ENCODE results near the gene GSTM2.

Gene GSTM2

DNA sequence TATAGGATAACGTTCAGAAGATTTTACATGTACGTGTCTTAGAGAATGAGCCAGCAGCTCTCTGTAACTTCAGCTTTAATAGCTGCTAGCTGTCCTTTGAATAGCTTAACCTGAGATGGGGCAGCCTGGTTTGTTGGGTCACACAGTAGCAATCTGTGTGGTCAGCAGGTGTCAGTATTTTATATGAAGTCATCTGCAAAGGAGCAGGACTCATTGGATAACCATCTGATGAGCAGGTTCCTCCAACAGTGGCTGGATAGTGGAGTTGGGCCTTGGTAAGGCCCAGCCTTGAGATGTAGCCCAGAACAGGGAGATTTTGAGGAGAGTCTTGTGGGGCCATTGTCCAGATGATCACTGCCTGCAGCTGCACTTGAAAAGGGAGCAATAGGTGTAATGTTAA, 50.6 kb downstream of the GSTM2 start:
- FAIRE-seq, result no peak

DNA sequence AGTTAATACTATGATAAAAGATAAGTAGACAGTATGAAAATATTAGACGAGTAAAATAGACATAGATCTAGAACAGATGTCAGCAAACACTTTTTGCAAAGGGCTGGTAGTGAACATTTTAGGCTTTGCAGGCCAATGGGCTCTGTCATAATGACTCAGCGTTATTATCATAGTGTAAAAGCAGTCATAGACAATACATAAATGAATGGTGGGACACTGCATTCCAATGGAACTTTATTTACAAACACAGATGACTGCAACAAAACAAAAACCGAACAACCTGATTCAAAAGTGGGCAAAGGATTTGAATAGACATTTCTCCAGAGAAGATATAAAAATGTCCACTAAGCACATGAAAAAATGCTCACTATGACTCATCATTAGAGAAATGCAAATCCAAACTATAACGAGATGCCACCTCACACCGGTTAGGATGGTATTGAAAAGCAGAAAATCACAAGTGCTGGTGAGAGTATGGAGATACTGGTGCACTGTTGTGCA, 51.5 kb downstream of the GSTM2 start:
- no peak for FAIRE-seq

DNA sequence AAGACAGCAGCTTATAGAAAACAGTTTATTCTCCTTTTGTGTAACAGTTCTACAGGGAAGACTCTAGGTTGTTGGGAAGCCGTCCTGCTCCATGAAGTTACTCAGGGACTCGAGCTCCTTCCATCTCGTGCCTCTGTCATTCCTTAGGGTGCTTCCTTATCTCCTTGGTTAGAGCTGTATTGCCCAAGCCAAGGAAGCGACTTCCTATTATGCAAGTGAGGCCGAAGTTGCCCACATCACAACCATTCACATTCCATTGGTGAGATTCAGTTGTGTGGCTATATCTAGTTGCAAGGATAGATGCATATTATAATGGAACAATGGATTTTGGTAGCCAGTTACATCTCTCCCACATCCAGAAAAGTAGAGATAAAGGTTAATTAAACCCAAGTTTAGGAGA, 53.2 kb downstream of the GSTM2 start:
- no peak for FAIRE-seq

DNA sequence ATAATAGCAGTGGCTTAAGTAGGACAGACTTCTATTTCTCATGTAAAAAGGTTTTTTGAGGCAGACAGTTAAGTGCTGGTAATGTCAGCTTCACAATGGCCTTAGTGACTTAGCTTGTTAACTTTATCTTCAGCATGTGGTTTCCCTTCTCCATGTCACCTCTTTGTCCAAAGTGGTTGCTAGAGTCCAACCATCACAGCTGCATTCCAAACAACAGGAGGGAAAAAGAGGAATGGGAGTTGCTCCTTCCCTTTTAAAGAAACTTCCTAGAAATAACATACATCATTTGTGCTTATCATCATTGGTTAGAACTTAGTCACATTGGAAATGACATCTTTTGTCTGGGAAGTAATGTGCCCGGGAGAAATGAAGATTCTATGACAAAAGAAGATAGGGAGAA, 54.1 kb downstream of the GSTM2 start:
- no peak for FAIRE-seq

DNA sequence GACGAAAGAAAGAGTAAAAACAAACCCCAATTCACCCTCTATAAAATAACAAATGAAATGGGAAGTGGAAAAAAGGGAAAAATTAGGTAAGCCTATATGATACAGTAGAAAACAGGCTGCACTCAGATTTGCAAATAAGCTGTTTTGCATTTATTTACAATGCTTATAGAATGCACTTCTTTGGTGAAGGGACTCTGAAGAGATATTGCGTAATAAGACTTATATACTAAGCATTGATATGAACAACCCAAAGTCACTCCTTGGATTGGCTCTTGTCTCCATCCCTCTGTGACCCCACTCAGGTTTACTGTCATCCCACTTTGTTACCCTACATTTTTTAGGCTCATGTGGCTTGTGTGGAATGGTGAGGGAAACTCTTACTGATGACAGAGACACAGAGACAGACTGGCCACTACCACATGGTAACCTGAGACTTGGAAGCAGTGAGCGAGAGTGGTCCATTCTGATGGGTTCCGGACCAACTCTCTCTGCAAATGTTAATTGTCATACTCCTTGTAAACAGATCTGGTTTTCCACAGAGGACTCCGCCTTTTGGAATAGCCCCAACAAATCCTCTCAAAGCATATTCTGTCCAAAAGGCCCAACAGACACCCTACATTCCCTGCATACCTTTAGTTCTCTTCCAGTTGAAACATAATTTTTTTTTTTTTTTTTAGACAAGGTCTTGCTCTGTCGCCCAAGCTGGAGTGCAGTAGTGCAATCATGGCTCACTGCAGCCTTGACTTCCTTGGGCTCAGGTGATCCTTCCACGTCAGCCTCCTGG, 55.2 kb downstream of the GSTM2 start:
- FAIRE-seq, result no peak
